Esophagus muscularis mucosa (tissue), 3 donors: Measurements from ENCODE around the gene SCN8A.

Experiments used
- POLR2A ChIP-seq: fragments of 450-650 bp; IDR thresholded peaks from one replicate; pipeline ENCODE4 v1.6.1; 2017; ENCODE audit warnings: antibody characterized with exemption, moderate library complexity, mild to moderate bottlenecking, low read depth
- TF ChIP-seq, protein P1 (sequence below), 3 experiments: fragments of 200-600 bp in 2 of 3; fragments of 450-650 bp in 1 of 3; sonication (generic) in 2 of 3; IDR thresholded peaks; one replicate each; pipeline ENCODE4 v1.5.1; 2017 to 2019; ENCODE audit warnings: antibody characterized with exemption in 3 of 3, mild to moderate bottlenecking in 2 of 3, moderate library complexity in 1 of 3

DNA sequence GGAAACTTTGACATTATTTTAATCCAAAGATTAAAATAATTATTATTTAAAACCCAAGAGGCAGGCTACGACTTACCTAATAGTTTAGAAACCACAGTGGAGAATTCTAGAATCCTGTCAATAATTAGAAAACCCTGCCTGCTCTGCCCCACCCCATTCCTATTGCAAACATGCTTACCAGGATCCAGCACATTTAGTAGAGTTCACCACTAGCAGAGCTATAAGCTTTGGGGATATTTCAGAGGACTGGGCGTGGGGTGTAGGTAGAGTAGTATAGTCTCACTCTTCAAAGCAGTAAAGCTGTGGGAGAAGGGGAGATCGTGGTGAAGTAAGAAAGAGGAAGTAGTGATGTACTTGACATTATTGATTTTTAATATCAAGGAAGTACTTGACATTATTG is 157.2 kb downstream of the SCN8A start:
- TF ChIP-seq, protein P1, sequence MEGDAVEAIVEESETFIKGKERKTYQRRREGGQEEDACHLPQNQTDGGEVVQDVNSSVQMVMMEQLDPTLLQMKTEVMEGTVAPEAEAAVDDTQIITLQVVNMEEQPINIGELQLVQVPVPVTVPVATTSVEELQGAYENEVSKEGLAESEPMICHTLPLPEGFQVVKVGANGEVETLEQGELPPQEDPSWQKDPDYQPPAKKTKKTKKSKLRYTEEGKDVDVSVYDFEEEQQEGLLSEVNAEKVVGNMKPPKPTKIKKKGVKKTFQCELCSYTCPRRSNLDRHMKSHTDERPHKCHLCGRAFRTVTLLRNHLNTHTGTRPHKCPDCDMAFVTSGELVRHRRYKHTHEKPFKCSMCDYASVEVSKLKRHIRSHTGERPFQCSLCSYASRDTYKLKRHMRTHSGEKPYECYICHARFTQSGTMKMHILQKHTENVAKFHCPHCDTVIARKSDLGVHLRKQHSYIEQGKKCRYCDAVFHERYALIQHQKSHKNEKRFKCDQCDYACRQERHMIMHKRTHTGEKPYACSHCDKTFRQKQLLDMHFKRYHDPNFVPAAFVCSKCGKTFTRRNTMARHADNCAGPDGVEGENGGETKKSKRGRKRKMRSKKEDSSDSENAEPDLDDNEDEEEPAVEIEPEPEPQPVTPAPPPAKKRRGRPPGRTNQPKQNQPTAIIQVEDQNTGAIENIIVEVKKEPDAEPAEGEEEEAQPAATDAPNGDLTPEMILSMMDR (IDR thresholded peaks at IDR 0.05): no peak
- TF ChIP-seq POLR2A: no peak
